UCSD-AML1 (cell line): ENCODE data around the gene NCKAP5L.

ENCODE experiments used
- DNase-seq: peaks from one replicate; lab custom pipeline; 2025; ENCODE audit not compliant: unreplicated experiment; lab: John Stamatoyannopoulos, UW

NCKAP5L gene

GRCh38 chr12:49803693-49804450 lies 24.3 kb downstream of the NCKAP5L start:
- DNase-seq: no peak

DNA sequence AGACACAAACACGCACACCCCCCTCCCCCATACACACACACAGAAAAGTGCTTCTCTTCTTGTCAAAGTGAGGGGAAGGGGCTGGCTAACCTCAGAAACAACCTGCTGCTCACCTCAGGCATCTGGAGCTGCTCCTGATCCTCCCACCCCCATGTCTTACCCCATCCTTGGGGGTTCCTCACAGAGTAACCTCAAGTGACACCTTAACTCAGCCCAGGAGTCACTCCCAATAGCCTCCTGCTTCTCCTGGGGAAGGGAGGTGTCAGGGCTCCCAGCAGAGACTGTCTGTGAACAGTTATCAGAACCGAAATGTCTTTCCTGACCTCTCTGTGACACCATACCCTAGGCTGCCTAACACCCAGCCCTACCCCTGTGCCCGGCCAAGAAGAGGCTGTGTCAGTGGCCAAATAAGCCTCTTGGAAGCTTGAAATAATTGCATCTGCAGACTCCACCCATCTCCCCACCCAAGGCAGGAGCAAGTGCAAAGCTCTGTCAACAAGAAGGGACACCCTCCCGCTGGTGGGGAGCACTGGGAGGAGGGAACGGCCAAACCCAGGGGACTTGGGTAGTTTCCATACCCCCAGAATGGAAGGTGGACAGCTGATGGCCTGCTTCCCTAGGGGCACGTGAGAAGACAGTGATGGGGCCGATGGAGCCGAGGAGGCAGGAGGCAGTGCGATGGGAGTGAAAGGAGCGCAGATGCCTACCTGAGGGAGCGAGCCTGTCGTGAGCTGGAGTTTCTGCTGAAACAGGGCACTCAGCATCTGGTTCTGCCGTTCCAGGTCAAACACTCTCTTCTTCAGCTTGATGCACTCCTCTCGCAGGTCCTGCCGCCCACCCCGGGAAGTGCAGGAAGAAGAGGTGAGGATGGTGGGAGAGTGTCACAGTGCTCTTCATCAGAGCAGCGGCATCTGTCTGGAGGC lies 26.8 kb downstream of the NCKAP5L start:
- DNase-seq: no peak

- DNase-seq: no peak
These were observed 27.6 kb downstream of the NCKAP5L start for GRCh38 chr12:49800421-49801140.

GRCh38 chr12:49798934-49799333 lies 29.3 kb downstream of the NCKAP5L start:
- DNase-seq: no peak

DNA sequence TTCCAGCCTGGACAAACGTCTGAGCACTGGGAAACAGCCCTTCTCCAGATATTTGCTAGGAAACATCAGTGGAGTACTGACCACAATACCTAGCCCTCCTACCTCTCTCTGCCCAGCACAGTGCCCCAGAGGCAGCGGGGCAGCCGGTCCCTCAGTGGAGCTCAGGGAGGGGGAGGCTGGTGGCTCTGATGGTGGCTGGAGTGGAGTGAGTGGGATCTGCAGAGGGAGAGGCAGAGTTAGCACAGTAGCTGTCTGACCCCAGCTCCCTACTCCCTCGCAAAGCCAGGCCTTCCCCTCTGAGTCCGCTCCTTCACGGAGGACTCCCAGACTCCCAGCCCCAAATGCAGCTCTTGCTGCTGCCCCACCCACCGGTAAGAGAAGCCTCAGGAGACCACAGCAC lies 30.0 kb downstream of the NCKAP5L start:
- DNase-seq: no peak

- no peak for DNase-seq
These were observed 30.8 kb downstream of the NCKAP5L start for GRCh38 chr12:49797449-49797776.

GRCh38 chr12:49796606-49797448 lies 31.4 kb downstream of the NCKAP5L start:
- DNase-seq: no peak

- DNase-seq: no peak
These were observed 32.1 kb downstream of the NCKAP5L start for GRCh38 chr12:49796155-49796554.

GRCh38 chr12:49795654-49796105 lies 32.5 kb downstream of the NCKAP5L start:
- no peak for DNase-seq

- no peak for DNase-seq
These were observed 33.2 kb downstream of the NCKAP5L start for GRCh38 chr12:49794811-49795653.

GRCh38 chr12:49794021-49794420 lies 34.2 kb downstream of the NCKAP5L start:
- no peak for DNase-seq

DNA sequence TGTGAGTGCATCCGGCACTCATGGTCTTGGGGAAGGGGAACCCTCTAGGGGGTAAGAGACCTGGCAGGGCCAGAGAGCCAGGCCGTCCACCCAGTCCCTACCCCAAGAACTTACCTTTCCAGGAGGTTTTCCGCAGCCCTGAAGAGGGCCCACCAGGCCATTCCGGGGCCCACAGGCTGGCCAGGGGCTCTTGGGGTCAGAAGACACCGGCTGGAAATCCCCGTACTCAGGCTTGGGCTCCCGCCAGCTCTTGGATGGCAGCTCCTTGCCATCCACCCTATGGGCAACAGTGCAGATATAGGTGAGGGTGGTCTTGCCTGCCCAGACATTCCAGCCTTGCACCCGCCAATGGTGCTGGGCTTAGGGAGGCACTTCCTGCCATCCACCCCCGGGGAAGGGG lies 34.6 kb downstream of the NCKAP5L start:
- DNase-seq: no peak

GRCh38 chr12:49792976-49793580 lies 35.1 kb downstream of the NCKAP5L start:
- no peak for DNase-seq

DNA sequence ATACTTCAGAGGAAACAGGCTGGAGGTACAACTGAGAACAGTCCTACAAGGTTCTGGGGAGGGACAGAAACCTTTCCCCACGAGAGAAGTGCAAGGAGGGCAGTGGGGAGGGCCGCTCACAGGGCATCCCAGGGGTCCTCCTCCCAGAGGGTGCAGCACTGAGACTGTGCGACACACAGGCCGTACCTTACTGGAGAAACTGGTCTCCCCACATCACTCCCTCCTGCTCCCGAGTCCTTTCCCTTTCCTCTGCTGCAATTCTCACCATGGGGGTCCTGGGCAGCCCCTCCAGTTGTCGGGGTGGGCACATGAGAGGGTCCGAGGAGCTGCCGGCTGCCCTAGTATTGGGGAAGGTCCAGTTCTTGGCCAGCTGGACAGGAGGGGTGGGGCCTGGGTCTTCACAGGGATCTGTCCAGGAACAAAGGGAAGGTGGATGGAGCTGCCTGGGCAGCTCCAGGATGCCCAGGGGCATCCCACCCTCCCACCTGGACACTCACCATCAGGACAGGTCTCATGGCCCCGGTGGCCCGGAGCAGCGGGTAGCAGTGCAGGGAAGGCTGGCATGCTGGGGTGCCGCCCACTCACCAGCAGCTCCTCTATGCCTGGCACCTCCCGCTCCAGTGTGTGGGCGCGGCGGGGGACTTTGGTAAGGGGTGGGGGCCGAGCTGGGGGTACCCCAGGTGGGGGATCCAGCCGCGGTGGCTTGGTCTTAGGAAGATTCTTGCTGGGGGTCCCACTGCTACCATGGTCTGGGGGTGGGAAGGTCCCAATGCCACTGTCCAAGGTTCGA lies 35.8 kb downstream of the NCKAP5L start:
- no peak for DNase-seq

DNA sequence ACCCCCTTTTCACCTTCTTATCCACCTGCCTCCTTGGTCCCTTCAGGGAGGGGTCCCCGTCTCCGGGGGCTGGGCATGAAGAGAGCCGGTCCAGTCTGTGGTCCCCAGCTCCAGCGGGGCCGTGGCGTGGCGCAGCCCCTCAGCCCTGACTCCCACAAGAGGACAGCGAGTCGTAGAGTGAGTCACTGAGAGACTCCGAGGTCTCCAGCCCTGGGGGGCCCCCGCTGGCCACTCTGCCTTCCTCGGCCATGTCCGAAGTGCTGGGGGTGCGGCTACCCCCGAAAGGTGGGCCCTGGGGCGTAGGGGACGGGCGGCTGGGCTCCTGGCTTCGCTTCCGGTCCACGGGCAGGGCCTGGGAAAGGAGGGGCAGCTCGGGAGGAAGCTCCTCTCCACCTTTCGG lies 36.5 kb downstream of the NCKAP5L start:
- DNase-seq: no peak

GRCh38 chr12:49790741-49791555 lies 37.3 kb downstream of the NCKAP5L start:
- no peak for DNase-seq

DNA sequence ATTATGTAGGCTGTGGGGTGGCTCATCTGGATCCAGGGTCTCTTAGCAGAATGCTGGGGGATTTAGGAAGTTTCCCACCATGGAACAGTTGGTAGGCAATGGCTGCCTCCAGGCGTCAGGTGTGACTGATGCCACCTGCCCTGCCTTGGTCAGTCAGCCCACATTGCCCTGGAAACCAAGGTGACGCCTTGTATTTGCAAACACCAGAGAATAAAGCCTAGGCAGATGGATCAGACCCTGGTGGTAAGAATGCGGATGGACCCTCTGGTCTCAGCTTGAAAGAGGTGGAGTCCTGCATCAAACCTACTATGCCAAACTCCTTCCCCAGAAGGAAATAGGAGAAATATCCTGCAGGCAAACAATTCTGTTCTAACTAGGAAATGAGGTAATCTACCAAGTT lies 38.2 kb downstream of the NCKAP5L start:
- DNase-seq: no peak

DNA sequence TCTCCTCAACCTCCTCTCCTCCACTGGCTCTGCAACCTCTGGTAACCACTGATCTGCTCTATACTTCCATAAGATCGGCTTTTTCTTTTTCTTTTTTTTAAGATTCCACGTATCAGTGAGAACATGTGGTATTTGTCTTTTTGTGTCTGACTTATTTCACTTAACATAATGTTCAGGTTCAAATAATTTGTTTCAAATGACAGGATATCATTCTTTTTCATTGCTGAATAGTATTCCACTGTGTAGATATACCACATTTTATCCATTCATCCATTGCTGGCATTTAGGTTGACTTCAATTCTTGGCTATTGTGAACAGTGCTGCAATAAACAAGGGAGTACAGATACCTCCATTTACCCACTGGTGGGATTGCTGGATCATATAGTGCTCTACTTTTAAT lies 40.5 kb downstream of the NCKAP5L start:
- no peak for DNase-seq
